ENCODE data around the gene ACSF2.

DNA sequence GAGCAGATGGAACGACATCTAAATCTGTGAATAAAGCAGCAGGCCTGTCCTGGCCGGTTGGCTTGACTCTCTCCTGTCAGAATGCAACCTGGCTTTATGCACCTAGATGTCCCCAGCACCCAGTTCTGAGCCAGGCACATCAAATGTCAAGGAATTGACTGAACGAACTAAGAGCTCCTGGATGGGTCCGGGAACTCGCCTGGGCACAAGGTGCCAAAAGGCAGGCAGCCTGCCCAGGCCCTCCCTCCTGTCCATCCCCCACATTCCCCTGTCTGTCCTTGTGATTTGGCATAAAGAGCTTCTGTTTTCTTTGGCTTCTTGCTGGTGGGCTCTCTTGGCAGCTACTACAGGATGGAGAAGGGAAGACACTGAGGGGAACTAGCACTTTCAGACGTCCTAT is 48.5 kb downstream of the ACSF2 start:
- TF ChIP-seq, protein P1, sequence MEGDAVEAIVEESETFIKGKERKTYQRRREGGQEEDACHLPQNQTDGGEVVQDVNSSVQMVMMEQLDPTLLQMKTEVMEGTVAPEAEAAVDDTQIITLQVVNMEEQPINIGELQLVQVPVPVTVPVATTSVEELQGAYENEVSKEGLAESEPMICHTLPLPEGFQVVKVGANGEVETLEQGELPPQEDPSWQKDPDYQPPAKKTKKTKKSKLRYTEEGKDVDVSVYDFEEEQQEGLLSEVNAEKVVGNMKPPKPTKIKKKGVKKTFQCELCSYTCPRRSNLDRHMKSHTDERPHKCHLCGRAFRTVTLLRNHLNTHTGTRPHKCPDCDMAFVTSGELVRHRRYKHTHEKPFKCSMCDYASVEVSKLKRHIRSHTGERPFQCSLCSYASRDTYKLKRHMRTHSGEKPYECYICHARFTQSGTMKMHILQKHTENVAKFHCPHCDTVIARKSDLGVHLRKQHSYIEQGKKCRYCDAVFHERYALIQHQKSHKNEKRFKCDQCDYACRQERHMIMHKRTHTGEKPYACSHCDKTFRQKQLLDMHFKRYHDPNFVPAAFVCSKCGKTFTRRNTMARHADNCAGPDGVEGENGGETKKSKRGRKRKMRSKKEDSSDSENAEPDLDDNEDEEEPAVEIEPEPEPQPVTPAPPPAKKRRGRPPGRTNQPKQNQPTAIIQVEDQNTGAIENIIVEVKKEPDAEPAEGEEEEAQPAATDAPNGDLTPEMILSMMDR (IDR thresholded peaks at IDR 0.05; ENCODE audit: poor library complexity) = no peak
- TF ChIP-seq EZH2 (IDR thresholded peaks at IDR 0.05; ENCODE audit: borderline replicate concordance) (no peak), EZH2phosphoT487 (IDR thresholded peaks at IDR 0.05; ENCODE audit: low read depth, severe bottlenecking, unreplicated experiment) (no peak)
